GDM1 (cell line): Measurements from ENCODE around the gene SLC7A14.

Experiments used
- DNase-seq: peaks from one replicate; lab custom pipeline; 2025; lab: John Stamatoyannopoulos, UW

SLC7A14 gene

DNA sequence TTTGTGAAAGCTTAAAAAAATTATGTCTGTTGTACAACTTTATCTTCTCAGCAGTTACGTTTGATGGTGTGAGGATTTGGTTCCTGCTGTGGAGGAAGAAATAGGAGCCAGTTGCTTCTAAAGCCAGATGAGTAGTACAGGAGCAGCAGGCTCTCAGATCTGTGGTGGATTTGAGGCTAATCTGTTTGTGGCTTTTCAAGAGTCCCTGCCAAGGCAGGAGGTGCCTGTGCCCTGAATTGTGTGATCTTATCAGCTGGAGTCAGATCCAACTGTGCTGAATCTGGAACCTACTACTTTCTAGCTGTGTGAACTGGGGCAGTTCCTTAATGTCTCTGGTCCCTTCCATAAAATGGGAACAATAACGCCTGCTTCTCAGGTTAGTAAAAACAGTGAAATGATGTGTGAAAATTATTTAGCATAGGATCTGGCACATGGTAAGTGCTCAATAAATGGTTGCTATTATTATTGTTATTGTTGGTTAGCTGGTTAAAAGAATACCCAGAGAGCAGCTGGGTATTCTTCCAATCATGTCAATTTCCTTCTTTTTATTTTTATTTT lies 159.6 kb downstream of the SLC7A14 start:
- no peak for DNase-seq

- no peak for DNase-seq
Observed at GRCh38 chr3:170425491-170426239, 160.2 kb downstream of the SLC7A14 start.

GRCh38 chr3:170424879-170425278 lies 161.0 kb downstream of the SLC7A14 start:
- DNase-seq, result no peak

DNA sequence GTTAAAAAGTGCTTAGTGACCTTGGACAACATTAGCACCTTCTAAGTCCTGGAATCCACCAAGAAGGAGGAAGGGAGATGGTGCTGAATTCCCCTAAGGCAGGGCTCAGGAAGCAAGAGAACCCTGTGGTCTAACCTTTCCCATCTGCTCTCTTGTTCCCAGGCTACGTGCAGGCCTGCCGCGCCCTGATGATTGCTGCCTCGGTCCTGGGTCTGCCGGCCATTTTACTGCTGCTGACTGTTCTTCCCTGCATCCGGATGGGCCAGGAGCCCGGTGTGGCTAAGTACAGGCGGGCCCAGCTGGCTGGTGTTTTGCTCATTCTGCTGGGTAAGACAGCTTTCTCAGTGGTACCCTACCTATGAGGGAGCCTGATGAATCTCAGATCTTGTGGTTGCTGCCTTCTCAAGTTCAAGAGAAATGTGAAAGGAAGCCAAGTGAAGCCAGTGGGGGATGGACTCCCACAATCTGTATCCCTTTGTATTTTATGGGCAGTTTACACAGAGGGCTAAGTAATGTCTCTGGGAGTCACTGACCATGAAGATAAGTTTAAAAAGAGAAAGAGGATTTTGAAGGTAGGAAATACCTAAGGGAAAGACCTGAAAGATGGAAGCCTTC lies 162.8 kb downstream of the SLC7A14 start:
- DNase-seq, result no peak

GRCh38 chr3:170421758-170422157 lies 164.1 kb downstream of the SLC7A14 start:
- DNase-seq, result no peak

- DNase-seq, result no peak
Observed at GRCh38 chr3:170421111-170421641, 164.7 kb downstream of the SLC7A14 start.

DNA sequence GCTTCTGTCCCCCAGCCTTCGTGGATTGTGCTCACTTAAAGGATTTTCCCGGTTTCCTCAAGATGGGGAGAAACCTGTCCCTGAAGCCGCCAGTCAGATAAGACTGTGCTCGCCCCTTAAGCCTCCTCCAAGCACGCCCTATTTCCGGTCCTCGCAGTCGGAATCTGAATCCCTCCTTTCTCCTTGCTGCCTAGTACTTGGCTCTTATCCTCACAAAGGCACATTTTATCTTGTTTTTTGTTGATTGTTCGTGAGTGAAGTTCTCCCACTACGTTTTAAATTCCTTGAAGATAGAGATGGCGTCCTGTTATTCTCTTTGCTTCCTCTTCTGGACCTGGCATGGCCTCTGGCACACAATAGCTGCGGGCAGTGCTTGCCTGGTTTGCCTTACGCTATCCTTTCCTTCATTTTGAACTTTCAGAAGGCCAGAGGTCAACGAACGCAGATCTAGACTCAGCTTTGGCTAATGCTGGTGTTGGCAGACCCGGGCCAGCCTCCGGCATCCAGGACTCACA lies 165.5 kb downstream of the SLC7A14 start:
- DNase-seq, result no peak

DNA sequence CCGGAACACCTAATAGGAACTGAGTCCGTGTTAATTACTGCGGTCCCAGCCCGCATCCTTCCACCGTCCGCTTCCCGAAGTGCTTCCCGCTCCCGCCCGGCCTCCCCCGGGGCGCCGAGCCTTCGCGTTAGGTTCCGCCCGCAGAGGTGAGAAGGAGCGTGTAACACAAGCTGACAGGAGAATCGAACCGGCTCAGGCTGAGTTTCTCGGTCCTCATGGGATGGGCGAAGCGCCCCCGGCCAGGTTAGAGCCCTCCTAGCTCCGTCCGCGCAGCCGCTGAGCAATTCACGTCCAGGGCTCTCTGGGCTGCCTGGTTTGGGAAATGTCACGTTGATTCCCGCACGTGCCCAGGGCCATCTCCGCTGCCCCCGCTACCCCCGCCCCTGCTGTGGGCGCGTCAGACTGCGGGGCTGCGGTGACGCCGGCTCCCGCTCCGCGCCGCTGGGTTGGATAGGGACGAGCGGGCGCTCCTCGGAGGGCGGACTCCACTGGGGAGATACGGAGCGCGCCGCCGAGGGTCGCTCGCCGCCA lies 166.3 kb downstream of the SLC7A14 start:
- no peak for DNase-seq

DNA sequence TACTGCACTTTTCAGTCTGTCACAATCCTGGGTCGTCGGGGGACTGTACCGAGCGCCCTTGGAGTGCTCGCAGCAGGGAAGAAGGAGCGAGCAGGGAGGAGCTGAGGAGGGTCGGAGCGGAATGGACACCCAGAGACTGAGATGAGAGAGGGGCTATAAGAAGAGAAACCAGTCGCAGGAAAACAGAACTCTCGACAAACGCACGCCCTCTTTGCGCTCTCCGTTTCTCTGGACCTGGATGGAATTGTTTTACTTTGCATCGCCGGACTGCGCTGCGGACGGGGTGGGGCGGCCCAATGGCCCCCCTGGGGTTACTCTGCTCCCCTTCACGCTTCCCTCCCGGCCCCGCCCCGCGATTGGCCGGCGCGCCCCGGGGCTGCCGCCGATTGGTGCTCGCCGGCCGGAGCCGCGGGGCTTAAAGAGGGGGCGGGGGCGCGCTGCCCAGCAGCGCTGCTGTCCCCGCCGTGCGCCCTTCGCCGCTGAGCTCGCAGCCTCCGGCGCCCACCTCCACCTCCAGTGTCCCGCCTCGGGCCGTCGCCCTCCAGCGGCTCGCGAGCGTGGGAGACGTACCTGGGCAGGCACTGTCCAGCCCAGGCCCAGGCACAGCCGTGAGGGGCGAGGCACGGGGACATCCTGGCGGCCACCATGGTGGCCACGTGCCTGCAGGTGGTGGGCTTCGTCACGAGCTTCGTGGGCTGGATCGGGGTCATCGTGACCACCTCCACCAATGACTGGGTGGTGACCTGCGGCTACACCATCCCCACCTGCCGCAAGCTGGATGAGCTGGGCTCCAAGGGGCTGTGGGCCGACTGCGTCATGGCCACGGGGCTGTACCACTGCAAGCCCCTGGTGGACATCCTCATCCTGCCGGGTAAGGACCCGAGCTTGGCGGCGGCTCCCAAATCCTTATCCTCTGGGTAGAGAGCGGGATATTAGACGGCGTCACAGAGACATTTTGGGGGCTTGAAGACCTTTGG lies 167.2 kb downstream of the SLC7A14 start, which contains the start of gene CLDN11:
CLDN11 (plus strand) TSS at position 447 of the 977 bp plus-strand sequence; CDS start at position 646, 199 bp downstream.
- DNase-seq, result no peak

- no peak for DNase-seq
Observed at GRCh38 chr3:170417090-170417489, 168.8 kb downstream of the SLC7A14 start.

DNA sequence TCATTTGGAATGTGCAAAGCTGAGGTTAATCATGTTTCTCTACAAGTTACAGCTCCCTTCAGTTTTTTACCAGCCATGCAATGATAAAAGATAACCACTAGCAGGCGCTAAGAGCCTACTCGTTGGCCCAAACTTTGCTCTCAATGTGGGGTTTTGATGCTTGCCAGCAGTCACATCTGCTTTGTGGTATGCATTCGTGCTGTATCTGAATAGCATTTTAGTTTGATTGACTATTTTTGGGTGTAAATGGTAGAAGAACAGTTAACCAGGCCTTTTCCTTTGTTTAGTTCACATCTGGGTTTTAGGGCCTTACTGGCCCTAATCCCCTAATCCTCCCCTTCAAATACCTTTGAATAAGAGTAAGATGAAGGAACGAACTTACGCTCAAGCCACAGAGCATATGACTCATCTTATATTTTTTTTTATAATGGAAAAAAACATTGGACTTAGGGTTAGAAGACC lies 171.6 kb downstream of the SLC7A14 start:
- DNase-seq, result peak; percentile 40

DNA sequence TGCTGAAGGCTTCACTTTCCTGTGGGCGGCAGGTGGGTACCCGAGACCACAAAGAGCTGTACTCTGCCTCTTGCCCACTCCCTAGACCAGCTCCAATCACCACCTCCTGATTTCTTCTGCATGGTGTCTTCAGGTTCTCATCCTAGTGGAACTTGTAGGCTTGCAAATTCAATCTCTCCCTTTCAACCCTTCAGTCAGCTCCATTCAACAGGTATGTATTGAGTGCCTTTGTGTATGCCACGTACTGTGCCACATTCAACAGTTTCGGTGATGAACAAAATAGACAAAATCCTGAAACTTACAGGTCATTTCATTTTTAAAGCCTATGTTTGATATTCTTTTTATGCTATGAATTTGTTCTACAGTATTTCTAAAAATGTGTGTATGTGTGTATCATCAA lies 172.6 kb downstream of the SLC7A14 start:
- no peak for DNase-seq

DNA sequence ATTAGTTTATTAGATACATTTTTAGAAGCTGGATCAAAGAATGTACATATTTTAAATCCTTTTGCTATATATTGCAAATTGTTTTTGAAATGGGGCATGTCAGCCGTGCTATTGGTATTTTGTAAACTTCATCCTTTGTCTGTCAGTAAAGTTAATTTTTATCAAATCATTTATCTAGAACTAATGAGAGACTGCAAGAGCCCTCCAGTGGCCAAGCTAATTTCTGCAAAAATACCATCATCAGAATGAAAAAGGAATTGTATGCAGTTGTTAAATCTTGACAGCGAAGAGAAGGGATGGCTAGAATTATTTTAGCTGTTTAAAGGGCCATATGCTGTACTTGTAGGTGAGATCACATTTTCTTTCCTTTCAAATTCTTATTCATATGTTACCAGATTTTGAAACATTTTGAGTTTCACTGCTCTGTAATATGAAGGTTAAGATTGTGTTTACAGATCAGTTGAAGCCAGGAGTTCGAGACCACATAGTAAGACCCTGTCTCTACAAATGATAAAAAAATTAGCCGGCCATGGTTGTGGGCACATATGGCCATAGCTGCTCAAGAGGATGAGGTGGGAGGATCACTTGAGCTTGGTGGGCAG lies 175.3 kb downstream of the SLC7A14 start:
- no peak for DNase-seq
